Right cardiac atrium (tissue), 5 donors: ENCODE data around the gene CBLL1. TPM values are rescaled to one million over a fixed set of nuclear protein-coding genes. Genes with fewer than 3 reads are reported as not detected.
A peak's percentile ranks its signal among the peaks of the same experiment; 100 is the strongest.

Source experiments
- ATAC-seq, 2 donors: fragments of 200-7000 bp; cut with Tn5 transposase; one replicate each; pipeline versions ENCODE4 v1.8.0 to v1.9.1; 2020; ENCODE audit warnings: moderate library complexity in 2 of 2, mild to moderate bottlenecking in 1 of 2
- DNase-seq, 3 donors: peaks; one replicate each; pipeline ENCODE4 v3.0.0-alpha.2; 2020
- H3K27ac ChIP-seq: one replicate; pipeline ENCODE4 v1.5.1; 2013; ENCODE audit warnings: mild to moderate bottlenecking, low read length, control low read depth, moderate library complexity
- H3K27me3 ChIP-seq: one replicate; pipeline ENCODE4 v1.6.1; 2013; ENCODE audit not compliant: control insufficient read depth, insufficient read depth
- H3K4me1 ChIP-seq: one replicate; pipeline ENCODE4 v1.6.1; 2013; ENCODE audit warnings: low read length; ENCODE audit not compliant: control insufficient read depth, insufficient read depth
- H3K4me3 ChIP-seq: one replicate; pipeline ENCODE4 v1.5.1; 2013; ENCODE audit warnings: low read length, control low read depth
- H3K9me3 ChIP-seq: one replicate; pipeline ENCODE4 v1.6.1; 2013; ENCODE audit warnings: low read length; ENCODE audit not compliant: control insufficient read depth
- WGBS: extraction: QIAGEN DNeasy Blood & Tissue Kit; methylation state at CpG from one replicate; pipeline ENCODE4 v1.1.7; 2013; 5-methylcytosine and 5-hydroxymethylcytosine counted together
- intact Hi-C, 4 donors: fragments of 100-400 bp; cut with DNase I; formaldehyde crosslinking; loops; one replicate each; pipeline versions ENCODE4 v1.11.0 to v1.14.0; 2022 to 2023
- long read RNA-seq, 4 donors: library from polyadenylated mRNA; unstranded; transcript quantifications; one replicate each; pipeline ENCODE4 v2.0.0, GENCODE V29; 2020 to 2021
- polyA plus RNA-seq: library from polyadenylated mRNA; stranded (reverse); fragments of 200-250 nt; gene quantifications from one replicate; pipeline ENCODE4 v1.2.3, GENCODE V29; 2013
- total RNA-seq, 4 donors: library from RNA; stranded (reverse); fragmentation: NEBNext Ultra II Directional; extraction: Animal tissue kit (Norgen Biotek cat#: 25700); gene quantifications; one replicate each; pipeline ENCODE4 v1.2.1, GENCODE V29; 2021
- donor health status: healthy with polysubstance abuse.
- donor health status: DM: no; HTN: yes; CAD: no.
- donor health status: DM: no; HTN: no; CAD: no.
- donor health status: DM: no; HTN: yes; CAD: no; lungs with severe emphysema.
- donor health status: DM: yes; HTN: yes; CAD: no.

CBLL1 gene, protein sequence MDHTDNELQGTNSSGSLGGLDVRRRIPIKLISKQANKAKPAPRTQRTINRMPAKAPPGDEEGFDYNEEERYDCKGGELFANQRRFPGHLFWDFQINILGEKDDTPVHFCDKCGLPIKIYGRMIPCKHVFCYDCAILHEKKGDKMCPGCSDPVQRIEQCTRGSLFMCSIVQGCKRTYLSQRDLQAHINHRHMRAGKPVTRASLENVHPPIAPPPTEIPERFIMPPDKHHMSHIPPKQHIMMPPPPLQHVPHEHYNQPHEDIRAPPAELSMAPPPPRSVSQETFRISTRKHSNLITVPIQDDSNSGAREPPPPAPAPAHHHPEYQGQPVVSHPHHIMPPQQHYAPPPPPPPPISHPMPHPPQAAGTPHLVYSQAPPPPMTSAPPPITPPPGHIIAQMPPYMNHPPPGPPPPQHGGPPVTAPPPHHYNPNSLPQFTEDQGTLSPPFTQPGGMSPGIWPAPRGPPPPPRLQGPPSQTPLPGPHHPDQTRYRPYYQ
- 10 to 100 TPM; 15.8 to 21.2 (median 19.2) TPM for total RNA-seq
- 6.3 TPM for polyA plus RNA-seq
- long read RNA-seq, donor 1, full-length matches to known transcripts = 5 of 5 reads
- long read RNA-seq, donor 1, partial matches to known transcripts = 0 of 5 reads
- long read RNA-seq, donor 1, other reads (novel, unspliced or antisense) = 0 of 5 reads
- long read RNA-seq, donor 2, full-length matches to known transcripts = 2 of 2 reads
- long read RNA-seq, donor 2, partial matches to known transcripts = 0 of 2 reads
- long read RNA-seq, donor 2, other reads (novel, unspliced or antisense) = 0 of 2 reads
- long read RNA-seq, donor 3, full-length matches to known transcripts = 4 of 11 reads
- long read RNA-seq, donor 3, partial matches to known transcripts = 1 of 11 reads
- long read RNA-seq, donor 3, other reads (novel, unspliced or antisense) = 6 of 11 reads
- long read RNA-seq, donor 4, full-length matches to known transcripts = 2 of 2 reads
- long read RNA-seq, donor 4, partial matches to known transcripts = 0 of 2 reads
- long read RNA-seq, donor 4, other reads (novel, unspliced or antisense) = 0 of 2 reads

GRCh38 chr7:107743567-107744344 lies at the start of gene CBLL1:
CBLL1 (plus strand) TSS chr7:107744142; CDS start chr7:107744164, 22 bp downstream.
- Histone ChIP-seq H3K4me3 (peak within 1 kb of the TSS; percentile 81), H3K9me3 (no peaks in the 10 kb centered on the region), H3K27ac (peak within 1 kb of the TSS; percentile 99), H3K4me1 (peaks cover 4% of the 10 kb centered on the region), H3K27me3 (no peaks in the 10 kb centered on the region)
- DNase-seq (peak; percentile 97 to 99 (median 99)), ATAC-seq (peak; percentile 99)
- WGBS = under 1% methylated on average over 56 of the region's 56 CpGs
- intact Hi-C loops = loop anchor here in 3 of 4 donors (5.0 to 10.0 kb wide), 3 partner anchors 131 to 401 kb away; no protein-coding TSS in a partner anchor

DNA sequence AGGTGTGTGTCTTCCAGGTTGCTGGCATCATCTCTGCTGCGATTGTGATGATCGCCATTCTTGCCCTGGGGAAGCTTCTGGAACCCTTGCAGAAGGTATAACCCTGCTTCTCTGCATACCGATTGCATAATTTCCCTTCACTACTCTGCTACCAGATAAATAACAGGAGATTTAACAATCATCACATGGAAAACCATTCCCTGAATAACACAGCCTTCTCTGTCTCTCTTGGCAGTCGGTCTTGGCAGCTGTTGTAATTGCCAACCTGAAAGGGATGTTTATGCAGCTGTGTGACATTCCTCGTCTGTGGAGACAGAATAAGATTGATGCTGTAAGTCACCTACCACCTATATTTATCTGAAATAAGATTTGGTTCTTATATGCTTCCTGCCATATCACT lies 49.6 kb upstream of the CBLL1 start:
- Histone ChIP-seq H3K27ac (no peak overlapping the region), H3K27me3 (no peaks in the 10 kb centered on the region), H3K9me3 (no peaks in the 10 kb centered on the region), H3K4me3 (no peak overlapping the region), H3K4me1 (peaks cover 3% of the 10 kb centered on the region)
- DNase-seq = no peak
- ATAC-seq = peak in 1 of 2 donors; percentile 43
- intact Hi-C loops = no loop called here
- 31% methylated on average over 5 of the region's 5 CpGs for WGBS

DNA sequence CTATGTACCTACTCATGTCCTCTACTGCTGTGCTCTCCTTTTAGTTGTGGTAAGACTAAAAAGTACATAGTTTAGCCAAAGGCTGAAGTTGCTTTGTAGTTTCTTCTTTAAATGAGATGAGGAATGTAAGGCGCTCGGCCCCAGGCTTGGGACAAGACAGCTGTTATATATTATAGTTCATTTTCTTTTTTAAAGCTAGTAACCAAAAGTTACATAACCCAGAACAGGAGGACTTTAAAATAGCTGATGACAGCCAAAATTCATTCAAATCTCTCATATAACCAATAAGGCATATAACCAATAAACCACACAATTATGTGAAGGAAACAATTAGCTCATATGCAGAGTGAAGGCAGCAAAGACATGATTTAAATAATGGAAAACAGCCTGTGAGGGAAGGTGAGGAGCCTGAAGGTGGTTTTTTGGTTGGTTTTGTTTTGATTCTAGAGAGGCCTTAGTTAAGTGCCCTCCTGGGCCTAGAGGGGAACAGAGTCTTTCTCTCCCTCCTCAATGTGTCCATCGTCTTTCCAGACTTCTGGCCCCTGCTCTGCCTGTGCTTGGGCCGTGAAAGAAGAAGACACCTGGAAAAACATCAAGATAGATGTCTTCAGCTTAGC lies 47.5 kb upstream of the CBLL1 start:
- H3K4me1 ChIP-seq = peaks cover 1% of the 10 kb centered on the region
- ATAC-seq (no peak), DNase-seq (no peak)
- no peaks in the 10 kb centered on the region for H3K9me3 ChIP-seq
- intact Hi-C loops = no loop called here
- no peak overlapping the region for H3K27ac ChIP-seq
- WGBS = 91% methylated on average over 4 of the region's 4 CpGs
- no peak overlapping the region for H3K4me3 ChIP-seq
- H3K27me3 ChIP-seq = no peaks in the 10 kb centered on the region

GRCh38 chr7:107697321-107698049 lies 46.5 kb upstream of the CBLL1 start:
- Histone ChIP-seq H3K4me1 (peaks cover 1% of the 10 kb centered on the region), H3K27ac (no peak overlapping the region), H3K9me3 (no peaks in the 10 kb centered on the region), H3K4me3 (no peak overlapping the region), H3K27me3 (no peaks in the 10 kb centered on the region)
- ATAC-seq (no peak), DNase-seq (no peak)
- 59% methylated on average over 7 of the region's 7 CpGs for WGBS
- intact Hi-C loops = no loop called here

DNA sequence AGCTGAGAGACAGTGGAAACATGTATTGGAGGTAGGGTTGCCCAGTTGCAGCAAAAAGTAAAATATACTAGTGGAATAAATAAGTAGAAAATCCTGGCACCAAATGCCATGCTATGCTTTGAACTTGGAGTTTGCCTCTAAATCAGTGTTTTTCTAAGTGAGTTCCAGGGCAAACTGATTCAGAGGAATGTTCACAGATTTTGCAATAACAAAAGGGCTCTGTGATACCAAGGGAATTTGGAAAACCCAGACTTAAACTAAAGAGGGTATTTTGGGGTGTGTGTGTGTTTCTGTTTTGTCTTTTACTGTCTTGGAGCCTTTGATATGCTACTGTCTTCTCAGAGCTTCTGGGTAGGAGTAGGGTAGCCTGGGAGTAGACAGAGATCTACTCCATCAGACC lies 43.4 kb upstream of the CBLL1 start:
- no peak for ATAC-seq
- intact Hi-C loops = no loop called here
- Histone ChIP-seq H3K4me3 (no peak overlapping the region), H3K4me1 (no peaks in the 10 kb centered on the region), H3K27ac (no peak overlapping the region), H3K9me3 (no peaks in the 10 kb centered on the region), H3K27me3 (no peaks in the 10 kb centered on the region)
- DNase-seq = no peak

DNA sequence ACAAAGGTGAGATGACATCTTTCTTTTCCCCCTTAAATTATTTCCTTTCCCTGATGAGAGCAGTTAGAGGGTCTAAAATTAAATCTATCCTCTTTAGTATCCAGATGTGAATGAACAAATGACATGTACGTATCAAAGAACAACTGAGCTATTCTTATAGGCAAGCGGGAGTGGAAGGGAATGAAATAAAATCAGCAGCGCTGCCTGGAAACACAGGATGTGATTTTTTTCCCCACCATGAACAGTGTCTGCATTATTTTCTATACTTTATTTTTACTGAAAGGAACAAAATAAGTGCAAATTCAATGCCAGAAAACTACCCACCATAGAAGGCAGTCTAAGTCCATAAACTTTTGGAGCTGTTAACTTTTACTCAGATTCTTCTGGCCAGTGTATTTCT lies 42.8 kb upstream of the CBLL1 start:
- Histone ChIP-seq H3K27ac (no peak overlapping the region), H3K4me1 (no peaks in the 10 kb centered on the region), H3K9me3 (no peaks in the 10 kb centered on the region), H3K27me3 (no peaks in the 10 kb centered on the region), H3K4me3 (no peak overlapping the region)
- DNase-seq = no peak
- ATAC-seq = no peak
- intact Hi-C loops = no loop called here
- WGBS = 63% methylated on average over 3 of the region's 3 CpGs

DNA sequence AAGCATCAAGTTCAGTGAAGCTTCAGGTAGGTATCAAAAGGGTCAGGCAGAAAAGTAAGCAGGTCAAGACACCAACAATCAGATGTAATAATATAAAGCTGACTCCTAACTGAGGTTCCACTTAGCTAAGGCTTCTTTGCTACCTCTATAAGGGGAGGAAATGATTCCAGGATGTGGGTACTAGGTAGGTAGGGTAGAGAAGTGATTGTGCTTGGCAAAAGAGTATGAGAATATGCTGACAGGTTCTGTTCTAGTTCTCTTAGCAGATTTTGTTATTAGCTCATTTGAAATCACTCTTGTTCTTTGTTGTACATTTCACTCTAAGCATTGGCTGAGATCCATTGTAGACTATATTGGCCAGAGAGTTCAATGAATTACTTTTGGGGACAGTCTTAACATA lies 40.7 kb upstream of the CBLL1 start:
- no peaks in the 10 kb centered on the region for H3K4me1 ChIP-seq
- no peaks in the 10 kb centered on the region for H3K27me3 ChIP-seq
- H3K9me3 ChIP-seq = no peaks in the 10 kb centered on the region
- DNase-seq (no peak), ATAC-seq (no peak)
- no peak overlapping the region for H3K4me3 ChIP-seq
- intact Hi-C loops = no loop called here
- H3K27ac ChIP-seq = no peak overlapping the region

DNA sequence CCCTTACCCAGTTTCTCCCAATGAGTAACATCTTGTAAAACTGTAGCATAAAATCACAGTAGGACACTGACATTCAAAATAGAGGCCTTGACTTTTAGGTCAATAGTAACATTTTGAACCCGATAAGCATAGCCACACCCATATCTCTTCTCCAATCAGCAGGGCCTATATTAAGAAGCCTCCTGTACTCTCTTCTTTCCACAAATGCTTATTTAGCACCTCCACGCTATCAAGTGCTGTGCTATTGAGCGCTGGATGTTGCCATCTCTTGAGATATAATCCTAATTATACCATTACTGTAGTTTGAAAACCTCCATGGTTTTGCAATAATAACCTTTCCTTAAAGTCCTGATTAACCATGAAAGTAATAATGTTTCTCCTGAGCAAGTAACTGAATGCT lies 40.1 kb upstream of the CBLL1 start:
- WGBS = 68% methylated on average over 3 of the region's 3 CpGs
- Histone ChIP-seq H3K4me3 (no peak overlapping the region), H3K27me3 (no peaks in the 10 kb centered on the region), H3K4me1 (no peaks in the 10 kb centered on the region), H3K27ac (no peak overlapping the region), H3K9me3 (no peaks in the 10 kb centered on the region)
- intact Hi-C loops = no loop called here
- no peak for ATAC-seq
- DNase-seq = no peak

DNA sequence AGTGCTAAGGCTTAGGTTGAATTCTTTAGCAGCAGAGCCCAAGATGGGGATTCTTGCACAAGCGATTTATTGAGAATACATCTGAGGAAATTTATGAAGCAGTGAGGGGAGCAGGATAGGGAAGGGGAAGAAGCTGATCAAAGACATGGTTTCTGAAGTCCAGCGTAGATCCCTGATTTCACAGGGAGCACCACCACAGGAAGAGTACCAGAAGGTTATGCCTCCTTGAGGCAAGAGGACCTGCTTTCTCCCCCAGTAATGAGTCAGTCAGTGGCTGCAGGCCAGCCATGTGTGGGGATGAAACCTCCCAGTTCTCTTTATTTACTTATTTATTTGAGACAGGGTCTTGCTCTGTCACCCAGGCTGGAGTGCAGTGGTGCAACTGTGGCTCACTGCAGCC lies 35.0 kb upstream of the CBLL1 start:
- Histone ChIP-seq H3K27ac (no peak overlapping the region), H3K4me1 (no peaks in the 10 kb centered on the region), H3K4me3 (no peak overlapping the region), H3K27me3 (no peaks in the 10 kb centered on the region), H3K9me3 (no peaks in the 10 kb centered on the region)
- DNase-seq (no peak), ATAC-seq (no peak)
- intact Hi-C loops = no loop called here
- WGBS = 94% methylated on average over 2 of the region's 2 CpGs

- 82% methylated on average over 1 of the region's 1 CpG for WGBS
- H3K27ac ChIP-seq = no peak overlapping the region
- H3K27me3 ChIP-seq = no peaks in the 10 kb centered on the region
- no peaks in the 10 kb centered on the region for H3K9me3 ChIP-seq
- no peak for DNase-seq
- intact Hi-C loops = no loop called here
- no peak overlapping the region for H3K4me3 ChIP-seq
- no peaks in the 10 kb centered on the region for H3K4me1 ChIP-seq
- no peak for ATAC-seq
These were observed 32.6 kb upstream of the CBLL1 start for GRCh38 chr7:107711301-107711700.
